ENCODE measurements around the gene PSMG1. TPM values are rescaled to one million over a fixed set of nuclear protein-coding genes. Genes with fewer than 3 reads are reported as not detected.
"Not testable (repeated sequence)": the region's sequence is repeated elsewhere in the genome, so short reads cannot be mapped to it uniquely, and the experiment has no call there.

The PSMG1 gene
- 10 to 100 TPM; 41.3 to 46.8 (median 43.1) TPM for polyA plus RNA-seq (ENCODE audit: insufficient read length in 3 of 3)
- long read RNA-seq, donor 1, transcript PSMG1-201 (7 exons, 2,154 nt) = major isoform, 15 of 19 reads
- long read RNA-seq, donor 1, partial matches to known transcripts = 0 of 19 reads
- long read RNA-seq, donor 1, other reads (novel, unspliced or antisense) = 0 of 19 reads
- long read RNA-seq, donor 2, transcript PSMG1-201 (7 exons, 2,154 nt) = major isoform, 21 of 29 reads
- long read RNA-seq, donor 2, partial matches to known transcripts = 5 of 29 reads
- long read RNA-seq, donor 2, other reads (novel, unspliced or antisense) = 0 of 29 reads
- long read RNA-seq, donor 3, transcript PSMG1-201 (7 exons, 2,154 nt) = major isoform, 13 of 20 reads
- long read RNA-seq, donor 3, partial matches to known transcripts = 6 of 20 reads
- long read RNA-seq, donor 3, other reads (novel, unspliced or antisense) = 0 of 20 reads
- long read RNA-seq, donor 4, transcript PSMG1-201 (7 exons, 2,154 nt) = major isoform, 30 of 33 reads
- long read RNA-seq, donor 4, partial matches to known transcripts = 0 of 33 reads
- long read RNA-seq, donor 4, other reads (novel, unspliced or antisense) = 0 of 33 reads
- long read RNA-seq, donor 5, transcript PSMG1-201 (7 exons, 2,154 nt) = major isoform, 9 of 11 reads
- long read RNA-seq, donor 5, partial matches to known transcripts = 0 of 11 reads
- long read RNA-seq, donor 5, other reads (novel, unspliced or antisense) = 0 of 11 reads
- long read RNA-seq, donor 6, transcript PSMG1-201 (7 exons, 2,154 nt) = major isoform, 12 of 15 reads
- long read RNA-seq, donor 6, partial matches to known transcripts = 0 of 15 reads
- long read RNA-seq, donor 6, other reads (novel, unspliced or antisense) = 0 of 15 reads
- long read RNA-seq, donor 7, transcript PSMG1-201 (7 exons, 2,154 nt) = major isoform, 20 of 28 reads
- long read RNA-seq, donor 7, partial matches to known transcripts = 5 of 28 reads
- long read RNA-seq, donor 7, other reads (novel, unspliced or antisense) = 0 of 28 reads
- long read RNA-seq, donor 8, transcript PSMG1-201 (7 exons, 2,154 nt) = major isoform, 9 of 11 reads
- long read RNA-seq, donor 8, partial matches to known transcripts = 0 of 11 reads
- long read RNA-seq, donor 8, other reads (novel, unspliced or antisense) = 0 of 11 reads
- long read RNA-seq, donor 9, transcript PSMG1-201 (7 exons, 2,154 nt) = major isoform, 25 of 29 reads
- long read RNA-seq, donor 9, partial matches to known transcripts = 0 of 29 reads
- long read RNA-seq, donor 9, other reads (novel, unspliced or antisense) = 0 of 29 reads
- long read RNA-seq, donor 10, transcript PSMG1-201 (7 exons, 2,154 nt) = major isoform, 12 of 13 reads
- long read RNA-seq, donor 10, partial matches to known transcripts = 0 of 13 reads
- long read RNA-seq, donor 10, other reads (novel, unspliced or antisense) = 0 of 13 reads
- long read RNA-seq, donor 11, transcript PSMG1-201 (7 exons, 2,154 nt) = major isoform, 9 of 11 reads
- long read RNA-seq, donor 11, partial matches to known transcripts = 0 of 11 reads
- long read RNA-seq, donor 11, other reads (novel, unspliced or antisense) = 0 of 11 reads
- long read RNA-seq, donor 12, transcript PSMG1-201 (7 exons, 2,154 nt) = major isoform, 19 of 27 reads
- long read RNA-seq, donor 12, partial matches to known transcripts = 6 of 27 reads
- long read RNA-seq, donor 12, other reads (novel, unspliced or antisense) = 0 of 27 reads
- long read RNA-seq, donor 13, transcript PSMG1-201 (7 exons, 2,154 nt) = major isoform, 7 of 9 reads
- long read RNA-seq, donor 13, partial matches to known transcripts = 0 of 9 reads
- long read RNA-seq, donor 13, other reads (novel, unspliced or antisense) = 0 of 9 reads
- long read RNA-seq, donor 14, transcript PSMG1-201 (7 exons, 2,154 nt) = major isoform, 25 of 29 reads
- long read RNA-seq, donor 14, partial matches to known transcripts = 0 of 29 reads
- long read RNA-seq, donor 14, other reads (novel, unspliced or antisense) = 0 of 29 reads
- long read RNA-seq, donor 15, transcript PSMG1-205 (3 exons, 716 nt) = minor isoform, 8 of 42 reads
- long read RNA-seq, donor 15, transcript PSMG1-201 (7 exons, 2,154 nt) = major isoform, 18 of 42 reads
- long read RNA-seq, donor 15, partial matches to known transcripts = 15 of 42 reads
- long read RNA-seq, donor 15, other reads (novel, unspliced or antisense) = 0 of 42 reads
- long read RNA-seq, donor 16, transcript PSMG1-201 (7 exons, 2,154 nt) = major isoform, 21 of 31 reads
- long read RNA-seq, donor 16, partial matches to known transcripts = 6 of 31 reads
- long read RNA-seq, donor 16, other reads (novel, unspliced or antisense) = 0 of 31 reads

GRCh38 chr21:39183272-39184049 lies at the start of gene PSMG1:
Gene PSMG1 (minus strand): TSS chr21:39183451. CDS start chr21:39183385, 66 bp downstream.
- DNase-seq = peak; percentile 91

- no peak for DNase-seq
These were observed 49.6 kb upstream of the PSMG1 start for GRCh38 chr21:39232861-39233291.

- DNase-seq = no peak
These were observed 41.7 kb upstream of the PSMG1 start for GRCh38 chr21:39224930-39225329.

- DNase-seq = no peak
These were observed 38.8 kb upstream of the PSMG1 start for GRCh38 chr21:39221997-39222486.

- no peak for DNase-seq
These were observed 38.2 kb upstream of the PSMG1 start for GRCh38 chr21:39221282-39221996.

- not testable (repeated sequence) for DNase-seq
These were observed 37.6 kb upstream of the PSMG1 start for GRCh38 chr21:39220875-39221274.

- DNase-seq = no peak
These were observed 36.9 kb upstream of the PSMG1 start for GRCh38 chr21:39220150-39220549.

- no peak for DNase-seq
These were observed 34.8 kb upstream of the PSMG1 start for GRCh38 chr21:39218082-39218409.

GRCh38 chr21:39217356-39218081 lies 34.3 kb upstream of the PSMG1 start:
- no peak for DNase-seq

- peak; percentile 11 for DNase-seq
These were observed 33.0 kb upstream of the PSMG1 start for GRCh38 chr21:39216290-39216689.

GRCh38 chr21:39215078-39215477 lies 31.8 kb upstream of the PSMG1 start:
- DNase-seq = no peak

- DNase-seq = no peak
These were observed 26.1 kb upstream of the PSMG1 start for GRCh38 chr21:39209334-39209688.

GRCh38 chr21:39208624-39209333 lies 25.5 kb upstream of the PSMG1 start:
- no peak for DNase-seq

GRCh38 chr21:39204134-39204533 lies 20.9 kb upstream of the PSMG1 start:
- no peak for DNase-seq

GRCh38 chr21:39198800-39199199 lies 15.5 kb upstream of the PSMG1 start:
- DNase-seq = no peak

GRCh38 chr21:39197448-39198233 lies 14.4 kb upstream of the PSMG1 start:
- no peak for DNase-seq
